ENCODE measurements around the gene CCDC27. TPM values are rescaled to one million over a fixed set of nuclear protein-coding genes. Genes with fewer than 3 reads are reported as not detected.
"Not testable (repeated sequence)": the region's sequence is repeated elsewhere in the genome, so short reads cannot be mapped to it uniquely, and the experiment has no call there.

CCDC27 gene
- total RNA-seq, 1 donor from 2014 or later, result not detected

GRCh38 chr1:3735027-3735681 lies 17.1 kb upstream of the CCDC27 start:
- intact Hi-C loops (cut with micrococcal nuclease), result no loop called here

GRCh38 chr1:3735688-3736087 lies 16.6 kb upstream of the CCDC27 start:
- intact Hi-C loops (cut with micrococcal nuclease), result no loop called here

- intact Hi-C loops (cut with micrococcal nuclease), result no loop called here
Measured at GRCh38 chr1:3736131-3736561, 16.1 kb upstream of the CCDC27 start.

GRCh38 chr1:3736708-3737107 lies 15.5 kb upstream of the CCDC27 start:
- intact Hi-C loops (cut with micrococcal nuclease), result no loop called here

- intact Hi-C loops (cut with micrococcal nuclease), result no loop called here
Measured at GRCh38 chr1:3738943-3739342, 13.3 kb upstream of the CCDC27 start.

GRCh38 chr1:3740042-3740441 lies 12.2 kb upstream of the CCDC27 start:
- intact Hi-C loops (cut with micrococcal nuclease), result no loop called here

GRCh38 chr1:3740752-3741151 lies 11.5 kb upstream of the CCDC27 start:
- intact Hi-C loops (cut with micrococcal nuclease), result no loop called here

GRCh38 chr1:3741566-3742438 lies 10.4 kb upstream of the CCDC27 start:
- intact Hi-C loops (cut with micrococcal nuclease), result no loop called here

GRCh38 chr1:3742439-3743298 lies 9.6 kb upstream of the CCDC27 start:
- intact Hi-C loops (cut with micrococcal nuclease), result no loop called here

- intact Hi-C loops (cut with micrococcal nuclease), result no loop called here
Measured at GRCh38 chr1:3743421-3743820, 8.8 kb upstream of the CCDC27 start.

- intact Hi-C loops (cut with micrococcal nuclease), result no loop called here
Measured at GRCh38 chr1:3743826-3744225, 8.4 kb upstream of the CCDC27 start.

- intact Hi-C loops (cut with micrococcal nuclease), result no loop called here
Measured at GRCh38 chr1:3744646-3745045, 7.6 kb upstream of the CCDC27 start.

GRCh38 chr1:3745071-3745470 lies 7.2 kb upstream of the CCDC27 start:
- intact Hi-C loops (cut with micrococcal nuclease), result no loop called here

GRCh38 chr1:3745590-3746381 lies 6.5 kb upstream of the CCDC27 start:
- intact Hi-C loops (cut with micrococcal nuclease), result no loop called here

GRCh38 chr1:3746389-3746829 lies 5.8 kb upstream of the CCDC27 start:
- intact Hi-C loops (cut with micrococcal nuclease), result no loop called here

- intact Hi-C loops (cut with micrococcal nuclease), result loop anchor here (1.0 kb wide), 2 partner anchors 25 to 49 kb away; partner anchors contain the start of genes LRRC47 and SMIM1
Measured at GRCh38 chr1:3746830-3747521, 5.3 kb upstream of the CCDC27 start.

- intact Hi-C loops (cut with micrococcal nuclease), result loop anchor here (1.0 kb wide), 2 partner anchors 25 to 49 kb away; partner anchors contain the start of genes LRRC47 and SMIM1
Measured at GRCh38 chr1:3747522-3747848, 4.8 kb upstream of the CCDC27 start.

GRCh38 chr1:3747903-3748302 lies 4.3 kb upstream of the CCDC27 start:
- intact Hi-C loops (cut with micrococcal nuclease), result loop anchor here (1.0 kb wide), 2 partner anchors 24 to 48 kb away; partner anchors contain the start of genes LRRC47 and SMIM1

- intact Hi-C loops (cut with micrococcal nuclease), result not testable (repeated sequence)
Measured at GRCh38 chr1:3748316-3748900, 3.8 kb upstream of the CCDC27 start.

- intact Hi-C loops (cut with micrococcal nuclease), result no loop called here
Measured at GRCh38 chr1:3749512-3749911, 2.7 kb upstream of the CCDC27 start.
